T47D (cell line): ENCODE measurements around the gene PAMR1.

ENCODE experiments used
- DNase-seq, 2 experiments: peaks; one replicate each; pipeline versions ENCODE4 v3.0.0 to v3.0.0-alpha.2; 2011 to 2012; ENCODE audit warnings: low read depth in 1 of 2, low spot score in 1 of 2
- JUND ChIP-seq: IDR thresholded peaks from 2 replicates; pipeline ENCODE4 v1.6.1; 2012; ENCODE audit warnings: low read depth
- in situ Hi-C: cut with HindIII; loops from 2 replicates; pipeline ENCODE4 v1.10.0; 2016; ENCODE audit warnings: low sequenced_read_pairs, low pct_unique_long_range_greater_than_20kb

PAMR1 gene

GRCh38 chr11:35391922-35392688 is 133.3 kb downstream of the PAMR1 start:
- TF ChIP-seq JUND, result peak; percentile 47; the same call in 1 of the 2 replicates
- in situ Hi-C loops, result no loop called here
- peak; percentile 57 to 90 for DNase-seq

- TF ChIP-seq JUND, result peak; percentile 82; the same call in 1 of the 2 replicates
- in situ Hi-C loops, result no loop called here
- DNase-seq, result peak in 1 of 2 experiments; percentile 96
These were observed 134.4 kb downstream of the PAMR1 start for GRCh38 chr11:35390737-35391682.

- peak; percentile 90 for TF ChIP-seq JUND
- DNase-seq, result peak in 1 of 2 experiments; percentile 97
- in situ Hi-C loops, result no loop called here
These were observed 135.4 kb downstream of the PAMR1 start for GRCh38 chr11:35389897-35390465.

- in situ Hi-C loops, result no loop called here
- no peak for TF ChIP-seq JUND
- DNase-seq, result peak in 1 of 2 experiments; percentile 46
These were observed 136.3 kb downstream of the PAMR1 start for GRCh38 chr11:35389112-35389511.

- DNase-seq, result no peak
- in situ Hi-C loops, result no loop called here
- no peak for TF ChIP-seq JUND
These were observed 137.4 kb downstream of the PAMR1 start for GRCh38 chr11:35388061-35388460.

- in situ Hi-C loops, result no loop called here
- TF ChIP-seq JUND, result no peak
- DNase-seq, result no peak
These were observed 138.1 kb downstream of the PAMR1 start for GRCh38 chr11:35387111-35387982.

- in situ Hi-C loops, result no loop called here
- no peak for TF ChIP-seq JUND
- DNase-seq, result no peak
These were observed 141.5 kb downstream of the PAMR1 start for GRCh38 chr11:35383953-35384352.
